HCT116 (cell line): ENCODE data around the gene CSTA. TPM values are rescaled to one million over a fixed set of nuclear protein-coding genes. Genes with fewer than 3 reads are reported as not detected.

Experiments used
- ATAC-seq: fragments of 200-7000 bp; cut with Tn5 transposase; 2 replicates; pipeline ENCODE4 v1.9.1; 2020; ENCODE audit warnings: mild to moderate bottlenecking, moderate library complexity
- BruUV-seq: library from RNA; stranded (reverse); fragments of 400-500 nt; replicated peaks from 2 replicates; lab custom pipeline; 2021; lab: Mats Ljungman, UMichigan
- CTCF ChIA-PET: fragments of 300-600 bp; sonication (Branson Sonifier 250); formaldehyde crosslinking; loops from one replicate; lab custom pipeline; 2021; ENCODE audit warnings: antibody characterized with exemption; lab: Charles Lee
- POLR2A ChIA-PET: fragments of 300-600, 350-600 bp; sonication (Branson Sonifier 250); formaldehyde crosslinking; loops from one replicate; lab custom pipeline; 2021; ENCODE audit warnings: antibody characterized with exemption; lab: Charles Lee
- RAD21 ChIA-PET, 2 experiments: fragments of 300-600 bp; sonication (Branson Sonifier 250); formaldehyde crosslinking; loops; one replicate each; lab custom pipeline; 2023; ENCODE audit warnings: low total read pairs in 2 of 2; ENCODE audit not compliant: uncharacterized antibody in 2 of 2, unreplicated experiment in 2 of 2, low non-redundant PET in 1 of 2; lab: Charles Lee
- DNase-seq: peaks from one replicate; pipeline ENCODE4 v3.0.0-alpha.2; 2010; ENCODE audit warnings: low read depth, low spot score
- H2AFZ ChIP-seq: fragments of 200-600 bp; shearing (Covaris generic), sonication (generic); 2 replicates; pipeline ENCODE4 v1.6.1; 2017; ENCODE audit warnings: low read depth, mixed run types, mixed read lengths, antibody characterized with exemption, low read length; ENCODE audit not compliant: poor library complexity, severe bottlenecking
- H3K27ac ChIP-seq: 2 replicates; pipeline ENCODE4 v1.5.1; 2012; ENCODE audit warnings: low read depth, low read length
- H3K27me3 ChIP-seq: fragments of 200-600 bp; sonication (generic); 2 replicates; pipeline ENCODE4 v1.6.1; 2016; ENCODE audit warnings: mixed run types, low read length, mixed read lengths; ENCODE audit not compliant: insufficient read depth
- H3K36me3 ChIP-seq, 2 experiments: fragments of 200-500 bp in 1 of 2; fragments of 200-600 bp in 1 of 2; sonication (Bioruptor generic) in 1 of 2; sonication (generic) in 1 of 2; 2 replicates each; pipeline versions ENCODE4 v1.5.1 to v1.6.1; 2014 to 2016; ENCODE audit warnings: low read length in 2 of 2, inconsistent platforms in 1 of 2, mixed read lengths in 1 of 2, mixed run types in 1 of 2; ENCODE audit not compliant: insufficient read depth in 2 of 2, control insufficient read depth in 1 of 2
- H3K4me1 ChIP-seq, 2 experiments: fragments of 200-600 bp in 1 of 2; sonication (generic) in 1 of 2; 2 replicates each; pipeline versions ENCODE4 v1.5.1 to v1.6.1; 2012 to 2017; ENCODE audit warnings: low read length in 2 of 2, inconsistent platforms in 1 of 2, mild to moderate bottlenecking in 1 of 2, mixed read lengths in 1 of 2, mixed run types in 1 of 2, moderate library complexity in 1 of 2; ENCODE audit not compliant: insufficient read depth in 2 of 2, control insufficient read depth in 1 of 2
- H3K4me2 ChIP-seq: fragments of 200-600 bp; sonication (generic); 2 replicates; pipeline ENCODE4 v1.6.1; 2017; ENCODE audit warnings: mixed run types, low read length, mixed read lengths
- H3K4me3 ChIP-seq, 2 experiments: fragments of 200-600 bp in 1 of 2; sonication (generic) in 1 of 2; replicated peaks in 1 of 2; 2 replicates each; pipeline ENCODE4 v1.5.1; 2011 to 2016; ENCODE audit warnings: low read length in 2 of 2, control low read depth in 1 of 2, low read depth in 1 of 2, mild to moderate bottlenecking in 1 of 2, mixed read lengths in 1 of 2, mixed run types in 1 of 2
- H3K79me2 ChIP-seq: fragments of 200-600 bp; sonication (generic); 2 replicates; pipeline ENCODE4 v1.6.1; 2017; ENCODE audit warnings: mild to moderate bottlenecking, mixed run types, low read length, moderate library complexity, mixed read lengths; ENCODE audit not compliant: insufficient read depth
- H3K9ac ChIP-seq: fragments of 200-600 bp; sonication (generic); 2 replicates; pipeline ENCODE4 v1.6.1; 2016; ENCODE audit warnings: low read length, mixed read lengths
- H3K9me2 ChIP-seq: fragments of 200-600 bp; sonication (generic), shearing (Covaris generic); 2 replicates; pipeline ENCODE4 v1.6.1; 2017; ENCODE audit warnings: mixed run types, mild to moderate bottlenecking, moderate library complexity; ENCODE audit not compliant: insufficient read depth
- H3K9me3 ChIP-seq, 2 experiments: fragments of 200-500 bp in 1 of 2; fragments of 200-600 bp in 1 of 2; sonication (Bioruptor generic) in 1 of 2; sonication (generic) in 1 of 2; 2 replicates each; pipeline ENCODE4 v1.6.1; 2014 to 2017; ENCODE audit warnings: low read length in 2 of 2, mixed read lengths in 2 of 2, inconsistent platforms in 1 of 2, low read depth in 1 of 2, mild to moderate bottlenecking in 1 of 2, mixed run types in 1 of 2, moderate library complexity in 1 of 2; ENCODE audit not compliant: control insufficient read depth in 1 of 2, insufficient read depth in 1 of 2
- H4K20me1 ChIP-seq: fragments of 200-600 bp; sonication (generic), shearing (Covaris generic); 2 replicates; pipeline ENCODE4 v1.6.1; 2017; ENCODE audit warnings: mixed run types, mild to moderate bottlenecking, moderate library complexity; ENCODE audit not compliant: insufficient read depth
- CBX3 ChIP-seq: IDR thresholded peaks from 2 replicates; pipeline ENCODE4 v1.6.1; 2012; ENCODE audit warnings: low read depth
- EGR1 ChIP-seq: IDR thresholded peaks from 2 replicates; pipeline ENCODE4 v1.6.1; 2012; ENCODE audit warnings: low read depth
- EZH2 ChIP-seq: fragments of 200-600 bp; sonication (generic); IDR thresholded peaks from 2 replicates; pipeline ENCODE4 v1.6.1; 2017; ENCODE audit warnings: antibody characterized with exemption, mixed run types
- EZH2phosphoT487 ChIP-seq: fragments of 200-600 bp; IDR thresholded peaks from 2 replicates; pipeline ENCODE4 v1.6.1; 2018; ENCODE audit warnings: antibody characterized with exemption, borderline replicate concordance
- FOSL1 ChIP-seq: IDR thresholded peaks from 2 replicates; pipeline ENCODE4 v1.6.1; 2012; ENCODE audit warnings: low read depth
- POLR2A ChIP-seq: IDR thresholded peaks from 2 replicates; pipeline ENCODE4 v1.7.0; 2011; ENCODE audit warnings: borderline replicate concordance; ENCODE audit not compliant: insufficient read depth, insufficient read length; ENCODE audit errors: extremely low read depth
- RAD21 ChIP-seq: IDR thresholded peaks from 2 replicates; pipeline ENCODE4 v1.6.1; 2012; ENCODE audit warnings: low read depth, mild to moderate bottlenecking
- SP1 ChIP-seq: IDR thresholded peaks from 2 replicates; pipeline ENCODE4 v1.6.1; 2012; ENCODE audit warnings: low read depth
- SRF ChIP-seq: IDR thresholded peaks from 2 replicates; pipeline ENCODE4 v1.6.1; 2012; ENCODE audit warnings: low read depth
- TCF7L2 ChIP-seq: IDR thresholded peaks from 2 replicates; pipeline ENCODE4 v1.7.0; 2011; ENCODE audit warnings: borderline replicate concordance, inconsistent platforms; ENCODE audit not compliant: insufficient read depth, insufficient read length; ENCODE audit errors: extremely low read depth
- ZFX ChIP-seq: fragments of 450-650 bp; IDR thresholded peaks from 2 replicates; pipeline ENCODE4 v1.6.1; 2017
- ZNF274 ChIP-seq: fragments of 200-500 bp; sonication (Bioruptor generic); IDR thresholded peaks from 2 replicates; pipeline ENCODE4 v1.6.1; 2014; ENCODE audit warnings: mild to moderate bottlenecking, low read depth, low read length, inconsistent platforms
- intact Hi-C: fragments of 100-400 bp; cut with micrococcal nuclease; formaldehyde crosslinking; loops from 2 replicates; pipeline ENCODE4 v1.10.0; 2022
- total RNA-seq: library from RNA; stranded (reverse); gene quantifications from one replicate; pipeline ENCODE4 v1.2.1, GENCODE V29; 2021; ENCODE audit not compliant: unreplicated experiment

Gene CSTA
- total RNA-seq, 1 experiment from 2014 or later: 11.0 TPM

- TF ChIP-seq EGR1: no peak
- no peak for TF ChIP-seq POLR2A
- no peak for TF ChIP-seq SRF
- TF ChIP-seq SP1: no peak
- TF ChIP-seq ZFX: no peak
- no peak for TF ChIP-seq CBX3
- TF ChIP-seq RAD21: no peak
- no peak for TF ChIP-seq FOSL1
- TF ChIP-seq EZH2: no peak
- no peak for TF ChIP-seq TCF7L2
- no peak for TF ChIP-seq ZNF274
- TF ChIP-seq EZH2phosphoT487: no peak
- Histone ChIP-seq H2AFZ (no peak overlapping the region), H3K9me2 (no peaks in the 10 kb centered on the region), H4K20me1 (no peaks in the 10 kb centered on the region), H3K27me3 (no peaks in the 10 kb centered on the region), H3K4me1 (no peaks in the 10 kb centered on the region; a peak in 2 of 4 replicates), H3K79me2 (no peaks in the 10 kb centered on the region), H3K9ac (no peak overlapping the region), H3K4me3 (no peak overlapping the region), H3K9me3 (no peaks in the 10 kb centered on the region), H3K36me3 (no peaks in the 10 kb centered on the region), H3K27ac (no peak overlapping the region), H3K4me2 (no peak overlapping the region)
- POLR2A ChIA-PET: no interaction called here
- RAD21 ChIA-PET: no interaction called here
- no peak for ATAC-seq
- DNase-seq: no peak
- intact Hi-C loops: no loop called here
- no TSS peak for BruUV-seq
- CTCF ChIA-PET: no interaction called here
These were observed 24.1 kb downstream of the CSTA start for GRCh38 chr3:122349171-122349570.

GRCh38 chr3:122350814-122351418 lies 25.9 kb downstream of the CSTA start:
- ATAC-seq (no peak), DNase-seq (no peak)
- Histone ChIP-seq H3K36me3 (no peaks in the 10 kb centered on the region), H4K20me1 (no peaks in the 10 kb centered on the region), H3K9me3 (no peaks in the 10 kb centered on the region), H3K4me1 (no peaks in the 10 kb centered on the region; a peak in 2 of 4 replicates), H3K9ac (no peak overlapping the region), H3K9me2 (no peaks in the 10 kb centered on the region), H3K27ac (no peak overlapping the region), H3K79me2 (no peaks in the 10 kb centered on the region), H2AFZ (no peak overlapping the region), H3K4me3 (no peak overlapping the region), H3K27me3 (no peaks in the 10 kb centered on the region), H3K4me2 (peak overlapping the region; percentile 17; the same call in 1 of the 2 replicates)
- intact Hi-C loops: no loop called here
- POLR2A ChIA-PET: interaction anchor here (0.7 kb wide), 1 partner anchor 769 kb away, joined by 3 read pairs; no protein-coding TSS in a partner anchor
- TF ChIP-seq EGR1 (peak; percentile 52), FOSL1 (no peak)
- CTCF ChIA-PET: interaction anchor here (0.7 kb wide), 1 partner anchor 8 kb away, joined by 3 read pairs; no protein-coding TSS in a partner anchor
- no TSS peak for BruUV-seq
- RAD21 ChIA-PET: no interaction called here
